ENCODE measurements around the gene PTPRD.

PTPRD gene

GRCh38 chr9:8694983-8695588, 1917.7 kb downstream of the PTPRD start:
- peak; percentile 33 for DNase-seq

GRCh38 chr9:8693464-8693863, 1919.3 kb downstream of the PTPRD start:
- no peak for DNase-seq

GRCh38 chr9:8686516-8686915, 1926.3 kb downstream of the PTPRD start:
- DNase-seq: no peak

GRCh38 chr9:8685825-8686224, 1927.0 kb downstream of the PTPRD start:
- DNase-seq: no peak

GRCh38 chr9:8684978-8685708, 1927.7 kb downstream of the PTPRD start:
- DNase-seq: no peak

GRCh38 chr9:8683496-8683895, 1929.3 kb downstream of the PTPRD start:
- no peak for DNase-seq

- no peak for DNase-seq
These were observed 1932.1 kb downstream of the PTPRD start for GRCh38 chr9:8680658-8681057.

GRCh38 chr9:8680157-8680556, 1932.6 kb downstream of the PTPRD start:
- DNase-seq: no peak

- no peak for DNase-seq
These were observed 1933.4 kb downstream of the PTPRD start for GRCh38 chr9:8679371-8679822.

- no peak for DNase-seq
These were observed 1935.1 kb downstream of the PTPRD start for GRCh38 chr9:8677741-8678140.

GRCh38 chr9:8674536-8674935, 1938.3 kb downstream of the PTPRD start:
- no peak for DNase-seq

GRCh38 chr9:8673830-8674229, 1939.0 kb downstream of the PTPRD start:
- DNase-seq: no peak

GRCh38 chr9:8670751-8671150, 1942.1 kb downstream of the PTPRD start:
- DNase-seq: no peak

- DNase-seq: peak; percentile 44
These were observed 1944.1 kb downstream of the PTPRD start for GRCh38 chr9:8668751-8669150.

GRCh38 chr9:8668231-8668630, 1944.6 kb downstream of the PTPRD start:
- no peak for DNase-seq

GRCh38 chr9:8666060-8666459, 1946.7 kb downstream of the PTPRD start:
- no peak for DNase-seq

- no peak for DNase-seq
These were observed 1952.4 kb downstream of the PTPRD start for GRCh38 chr9:8660383-8660782.

- no peak for DNase-seq
These were observed 1953.7 kb downstream of the PTPRD start for GRCh38 chr9:8659108-8659507.

- no peak for DNase-seq
These were observed 1957.7 kb downstream of the PTPRD start for GRCh38 chr9:8655071-8655470.

GRCh38 chr9:8653855-8654254, 1958.9 kb downstream of the PTPRD start:
- no peak for DNase-seq

- no peak for DNase-seq
These were observed 1959.7 kb downstream of the PTPRD start for GRCh38 chr9:8653111-8653510.

- DNase-seq: no peak
These were observed 1960.5 kb downstream of the PTPRD start for GRCh38 chr9:8652255-8652654.

GRCh38 chr9:8651846-8652215, 1961.0 kb downstream of the PTPRD start:
- no peak for DNase-seq

- DNase-seq: no peak
These were observed 1961.5 kb downstream of the PTPRD start for GRCh38 chr9:8651070-8651845.
